K562 (cell line): ENCODE measurements around the gene AGK. TPM values are rescaled to one million over a fixed set of nuclear protein-coding genes. Genes with fewer than 3 reads are reported as not detected.

Source experiments
- ATAC-seq: fragments of 200-7000 bp; cut with Tn5 transposase; 3 replicates; pipeline ENCODE4 v1.9.1; 2020; ENCODE audit warnings: moderate library complexity
- BruUV-seq: library from RNA; stranded (reverse); fragments of 400-500 nt; replicated peaks from 2 replicates; lab custom pipeline; 2021; lab: Mats Ljungman, UMichigan
- CTCF ChIA-PET: fragments of 300-600 bp; formaldehyde crosslinking; extraction: SDS; loops from one replicate; lab custom pipeline; 2021; ENCODE audit warnings: low intra/inter-chr PET ratio; lab: Yijun Ruan, JAX
- POLR2A ChIA-PET: fragments of 300-600, 350-650 bp; sonication (Branson Sonifier 250); formaldehyde crosslinking; extraction: SDS; loops from one replicate; lab custom pipeline; 2021; ENCODE audit warnings: antibody characterized with exemption, inconsistent platforms; lab: Yijun Ruan, JAX
- DNase-seq, 4 experiments: peaks; one replicate each; pipeline versions ENCODE4 v3.0.0 to v3.0.0-alpha.2; 2011 to 2018; ENCODE audit warnings: low spot score in 3 of 4, mixed read lengths in 3 of 4; ENCODE audit errors: extremely low read depth in 1 of 4
- FAIRE-seq: peaks from 2 replicates; lab custom pipeline; 2011; peaks lifted over from hg19 to GRCh38; lab: Jason Lieb, UNC
- H2AFZ ChIP-seq: 2 replicates; pipeline ENCODE4 v1.6.0; 2011; ENCODE audit warnings: low read depth, low read length, control low read depth, inconsistent platforms
- H3K27ac ChIP-seq: fragments of 200-600 bp; 3 replicates; pipeline ENCODE4 v1.8.0; 2011; ENCODE audit warnings: low read depth, mild to moderate bottlenecking, control low read depth, inconsistent platforms, low read length, moderate library complexity, mixed read lengths; ENCODE audit errors: extremely low read depth
- H3K27me3 ChIP-seq, 2 experiments: fragments of 300-600 bp in 1 of 2; 2 replicates in 1 of 2; 3 replicates in 1 of 2; pipeline versions ENCODE4 v1.6.0 to v1.8.0; 2011; ENCODE audit warnings: inconsistent platforms in 2 of 2, low read length in 2 of 2, mild to moderate bottlenecking in 1 of 2, mixed read lengths in 1 of 2, moderate library complexity in 1 of 2; ENCODE audit not compliant: control insufficient read depth in 2 of 2, insufficient read depth in 2 of 2
- H3K36me3 ChIP-seq: fragments of 300-600 bp; 3 replicates; pipeline ENCODE4 v1.8.0; 2011; ENCODE audit warnings: mild to moderate bottlenecking, low read length, inconsistent platforms; ENCODE audit not compliant: control insufficient read depth, insufficient read depth
- H3K4me1 ChIP-seq, 2 experiments: fragments of 200-600 bp in 1 of 2; replicated peaks in 1 of 2; 2 replicates in 1 of 2; 3 replicates in 1 of 2; pipeline versions ENCODE4 v1.5.1 to v1.8.0; 2011; ENCODE audit warnings: inconsistent platforms in 2 of 2, low read length in 2 of 2, mild to moderate bottlenecking in 1 of 2, mixed read lengths in 1 of 2, moderate library complexity in 1 of 2; ENCODE audit not compliant: control insufficient read depth in 2 of 2, insufficient read depth in 2 of 2
- H3K4me2 ChIP-seq: 2 replicates; pipeline ENCODE4 v1.6.1; 2011; ENCODE audit warnings: low read length, control low read depth, inconsistent platforms, mixed read lengths; ENCODE audit not compliant: insufficient read depth
- H3K4me3 ChIP-seq: fragments of 200-600 bp; sonication (generic), shearing (Covaris generic); 2 replicates; pipeline ENCODE4 v1.5.1; 2016; ENCODE audit warnings: control low read depth, inconsistent platforms
- H3K79me2 ChIP-seq: fragments of 200-600 bp; 3 replicates; pipeline ENCODE4 v1.8.0; 2011; ENCODE audit warnings: low read length, inconsistent platforms; ENCODE audit not compliant: control insufficient read depth, insufficient read depth
- H3K9ac ChIP-seq, 2 experiments: 2 replicates each; pipeline versions ENCODE4 v1.6.0 to v1.6.1; 2011; ENCODE audit warnings: low read depth in 2 of 2, low read length in 2 of 2, control low read depth in 1 of 2, inconsistent platforms in 1 of 2, mild to moderate bottlenecking in 1 of 2, mixed read lengths in 1 of 2; ENCODE audit not compliant: insufficient read depth in 1 of 2
- H3K9me1 ChIP-seq: one replicate; pipeline ENCODE4 v1.6.0; 2011; ENCODE audit warnings: inconsistent platforms, mild to moderate bottlenecking, low read length, moderate library complexity; ENCODE audit not compliant: control insufficient read depth, insufficient read depth
- H3K9me3 ChIP-seq: replicated peaks from 2 replicates; pipeline ENCODE4 v1.5.1; 2011; ENCODE audit warnings: low read depth, low read length, inconsistent platforms; ENCODE audit not compliant: control insufficient read depth, insufficient read depth
- H4K20me1 ChIP-seq: replicated peaks from 2 replicates; pipeline ENCODE4 v1.6.1; 2011; ENCODE audit warnings: low read length, inconsistent platforms, mixed read lengths; ENCODE audit not compliant: control insufficient read depth, insufficient read depth
- CHD1 ChIP-seq: fragments of 200-600 bp; sonication (generic); IDR thresholded peaks from one replicate; pipeline ENCODE4 v1.6.1; 2012; ENCODE audit warnings: mild to moderate bottlenecking, moderate library complexity, low read length, inconsistent platforms
- ESRRA ChIP-seq: fragments of 450-650 bp; IDR thresholded peaks from 2 replicates; pipeline ENCODE4 v1.6.1; 2014; ENCODE audit warnings: low read depth, mild to moderate bottlenecking, moderate library complexity, borderline replicate concordance
- ETV6 ChIP-seq, 3 experiments: fragments of 150-350 bp in 1 of 3; sonication (generic) in 1 of 3; formaldehyde crosslinking in 1 of 3; IDR thresholded peaks; 2 replicates each; pipeline versions ENCODE4 v1.6.1 to v1.8.0; 2014 to 2022; ENCODE audit warnings: borderline replicate concordance in 2 of 3, low read depth in 2 of 3, antibody characterized with exemption in 1 of 3, low read length in 1 of 3, mild to moderate bottlenecking in 1 of 3, missing genetic modification reagents in 1 of 3
- HSF4 ChIP-seq: fragments of 250-450 bp; sonication (Bioruptor Pico); IDR thresholded peaks from 2 replicates; pipeline ENCODE4 v2.1.2; 2022; ENCODE audit warnings: mild to moderate bottlenecking, moderate library complexity, borderline replicate concordance
- MAZ ChIP-seq, 2 experiments: fragments of 450-650 bp in 1 of 2; sonication (generic) in 1 of 2; formaldehyde crosslinking; IDR thresholded peaks in 1 of 2; conservative IDR thresholded peaks in 1 of 2; 2 replicates each; pipeline versions ENCODE4 v1.4.0 to v1.5.0; 2020; ENCODE audit warnings: mild to moderate bottlenecking in 1 of 2, missing genetic modification reagents in 1 of 2
- PHB ChIP-seq: fragments of 250-450 bp; sonication (Bioruptor Pico); IDR thresholded peaks from 2 replicates; pipeline ENCODE4 v1.5.0; 2021
- RBM34 ChIP-seq: fragments of 200-400 bp; formaldehyde crosslinking; IDR thresholded peaks from 2 replicates; pipeline ENCODE4 v1.6.1; 2018; ENCODE audit warnings: low read length, borderline replicate concordance; ENCODE audit not compliant: insufficient read depth
- SMARCC2 ChIP-seq: fragments of 450-650 bp; IDR thresholded peaks from 2 replicates; pipeline ENCODE4 v1.6.1; 2017; ENCODE audit warnings: antibody characterized with exemption, moderate library complexity, mild to moderate bottlenecking, low read depth
- TCF7L2 ChIP-seq: fragments of 150-350 bp; IDR thresholded peaks from 2 replicates; pipeline ENCODE4 v1.6.1; 2016; ENCODE audit warnings: low read depth, mild to moderate bottlenecking, low read length, moderate library complexity
- ZBTB49 ChIP-seq: sonication (generic); formaldehyde crosslinking; IDR thresholded peaks from 2 replicates; pipeline ENCODE4 v1.8.0; 2022; ENCODE audit warnings: missing genetic modification reagents, mild to moderate bottlenecking, borderline replicate concordance
- ZNF121 ChIP-seq: sonication (generic); formaldehyde crosslinking; conservative IDR thresholded peaks from 2 replicates; pipeline ENCODE4 v1.8.0; 2022; ENCODE audit warnings: missing genetic modification reagents
- WGBS: fragments of 100-300 bp; shearing (Covaris generic); methylation state at CpG from one replicate; pipeline ENCODE4 v1.1.6; 2016; ENCODE audit warnings: low coverage, mixed read lengths; ENCODE audit not compliant: insufficient coverage; ENCODE audit errors: missing lambda C conversion rate; 5-methylcytosine and 5-hydroxymethylcytosine counted together
- in situ Hi-C: fragments of 300-500 bp; cut with MboI; formaldehyde crosslinking; loops from 4 replicates; pipeline ENCODE4 v1.15.0; 2018; ENCODE audit warnings: inconsistent platforms, mixed read lengths
- intact Hi-C: fragments of 100-400 bp; cut with micrococcal nuclease; formaldehyde crosslinking; loops from 2 replicates; pipeline ENCODE4 v1.14.2; 2022
- polyA plus RNA-seq, 8 experiments: library from polyadenylated mRNA; depleted of rRNA in 4 of 8; stranded (reverse) in 5 of 8; unstranded in 3 of 8; fragments of >200 nt; fragmentation: Nextera tagmentation in 2 of 8; fragmentation: Illumina TruSeq in 1 of 8; extraction: Ambion mirVana in 2 of 8; extraction: Trizol in 1 of 8; gene quantifications; 2 replicates each; pipeline versions ENCODE4 v1.2.1 to v1.2.3, GENCODE V29; 2011 to 2014; ENCODE audit warnings: inconsistent platforms in 1 of 8, missing spikeins in 1 of 8
- total RNA-seq, 7 experiments: library from RNA; depleted of rRNA in 6 of 7; stranded (reverse); fragments of >200 nt in 6 of 7; fragmentation: Illumina TruSeq in 2 of 7; extraction: Trizol in 2 of 7; gene quantifications; 2 replicates each; pipeline versions ENCODE4 v1.2.1 to v1.2.3, GENCODE V29; 2011 to 2021; ENCODE audit warnings: low replicate concordance in 1 of 7
- TF ChIP-seq, protein P1 (sequence below): sonication (generic); formaldehyde crosslinking; IDR thresholded peaks from 2 replicates; pipeline ENCODE4 v1.8.0; 2023; ENCODE audit warnings: mild to moderate bottlenecking, missing genetic modification reagents

Gene AGK
- total and polyA plus RNA-seq, 9 of the 15 experiments (the other 6 are each of a cell fraction or from before 2014, with no cell fraction given) = 50.7 to 128 (median 71.8) TPM

DNA sequence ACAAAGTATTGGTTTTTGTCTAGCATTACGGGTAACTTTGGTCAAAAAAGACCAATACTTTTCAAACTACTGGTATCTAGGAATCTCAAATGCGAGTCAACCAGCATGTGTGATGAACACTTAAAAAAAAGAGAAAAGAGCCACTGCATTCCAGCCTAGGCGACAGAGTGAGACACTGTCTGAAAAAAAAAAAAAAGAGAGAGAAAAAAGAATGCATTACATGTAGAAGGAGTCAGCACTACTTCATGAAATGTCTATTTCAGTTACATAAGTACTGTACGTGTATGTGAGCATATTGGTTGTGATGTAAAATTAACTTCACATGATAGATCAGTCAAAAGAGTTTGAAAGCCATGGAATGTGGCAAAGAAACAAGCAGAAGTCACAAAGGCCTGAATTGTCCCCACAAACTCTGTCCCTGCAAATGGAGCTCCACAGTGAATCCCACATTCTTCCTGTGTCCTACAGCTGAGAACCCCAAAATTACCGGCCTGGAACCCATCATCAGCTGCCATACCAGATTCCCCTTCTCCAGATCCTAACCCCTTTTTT, 149.2 kb downstream of the AGK start:
- FAIRE-seq (no peak), ATAC-seq (no peak), DNase-seq (no peak)
- Histone ChIP-seq H3K27me3 (peaks cover 55 to 60% of the 10 kb centered on the region in 2 experiments), H3K9me3 (no peaks in the 10 kb centered on the region), H4K20me1 (no peaks in the 10 kb centered on the region; the same call in none of the 2 replicates), H3K36me3 (no peaks in the 10 kb centered on the region), H3K9ac (no peak overlapping the region), H3K27ac (no peak overlapping the region), H3K4me3 (no peak overlapping the region), H2AFZ (no peak overlapping the region), H3K4me2 (no peak overlapping the region), H3K4me1 (peaks cover 0 to 10% of the 10 kb centered on the region in 2 experiments; a peak in 2 of 5 replicates), H3K9me1 (no peaks in the 10 kb centered on the region), H3K79me2 (no peaks in the 10 kb centered on the region)
- TF ChIP-seq ZNF121 (CRISPR knock-in tag) = no peak
- no peak for TF ChIP-seq HSF4
- TF ChIP-seq PHB (CRISPR knock-in tag) = no peak
- no peak for TF ChIP-seq ETV6 (IDR thresholded peaks at IDR 0.05; ENCODE audit: borderline replicate concordance in 1 of 2, low read depth in 2 of 2, low read length in 1 of 2)
- TF ChIP-seq ETV6 (CRISPR knock-in tag; IDR thresholded peaks at IDR 0.05; ENCODE audit: borderline replicate concordance) = no peak
- TF ChIP-seq CHD1 = no peak
- TF ChIP-seq RBM34 = no peak
- TF ChIP-seq ESRRA = no peak
- TF ChIP-seq TCF7L2 = no peak
- no peak for TF ChIP-seq SMARCC2
- no peak for TF ChIP-seq ZBTB49 (CRISPR knock-in tag)
- TF ChIP-seq MAZ (CRISPR knock-in tag; conservative IDR thresholded peaks at IDR 0.05 in 1 of 2, IDR thresholded peaks at IDR 0.05 in 1 of 2) = no peak
- TF ChIP-seq, protein P1, sequence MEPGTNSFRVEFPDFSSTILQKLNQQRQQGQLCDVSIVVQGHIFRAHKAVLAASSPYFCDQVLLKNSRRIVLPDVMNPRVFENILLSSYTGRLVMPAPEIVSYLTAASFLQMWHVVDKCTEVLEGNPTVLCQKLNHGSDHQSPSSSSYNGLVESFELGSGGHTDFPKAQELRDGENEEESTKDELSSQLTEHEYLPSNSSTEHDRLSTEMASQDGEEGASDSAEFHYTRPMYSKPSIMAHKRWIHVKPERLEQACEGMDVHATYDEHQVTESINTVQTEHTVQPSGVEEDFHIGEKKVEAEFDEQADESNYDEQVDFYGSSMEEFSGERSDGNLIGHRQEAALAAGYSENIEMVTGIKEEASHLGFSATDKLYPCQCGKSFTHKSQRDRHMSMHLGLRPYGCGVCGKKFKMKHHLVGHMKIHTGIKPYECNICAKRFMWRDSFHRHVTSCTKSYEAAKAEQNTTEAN (CRISPR knock-in tag) = no peak
- BruUV-seq = no TSS peak
- POLR2A ChIA-PET = interaction anchor here (0.8 to 1.5 kb wide), 3 partner anchors 8 to 176 kb away, joined by 3 read pairs; partner anchors contain the start of gene WEE2
- intact Hi-C loops = no loop called here
- WGBS = 2% methylated on average over 5 of the region's 5 CpGs
- CTCF ChIA-PET = no interaction called here
- in situ Hi-C loops = no loop called here
